H1 (cell line): ENCODE data around the gene TRPV6. TPM values are rescaled to one million over a fixed set of nuclear protein-coding genes. Genes with fewer than 3 reads are reported as not detected.

Experiments used
- CTCF ChIA-PET: fragments of 300-600 bp; sonication (Branson Sonifier 250); formaldehyde crosslinking; loops from one replicate; lab custom pipeline; 2021; ENCODE audit not compliant: partially characterized antibody; lab: Charles Lee
- POLR2A ChIA-PET: fragments of 300-600 bp; sonication (Branson Sonifier 250); formaldehyde crosslinking; loops from one replicate; lab custom pipeline; 2021; ENCODE audit warnings: inconsistent platforms; ENCODE audit not compliant: partially characterized antibody; lab: Charles Lee
- DNase-seq, 2 experiments: peaks; one replicate each; pipeline versions ENCODE4 v3.0.0 to v3.0.0-alpha.2; 2010 to 2022; ENCODE audit warnings: low spot score in 2 of 2, low read depth in 1 of 2, mixed read lengths in 1 of 2
- FAIRE-seq: peaks from 2 replicates; lab custom pipeline; 2011; peaks lifted over from hg19 to GRCh38; lab: Jason Lieb, UNC
- H2AFZ ChIP-seq: 2 replicates; pipeline ENCODE4 v1.8.1; 2012; ENCODE audit warnings: low read length, inconsistent platforms
- H2AK5ac ChIP-seq: 2 replicates; pipeline ENCODE4 v1.6.1; 2013; ENCODE audit warnings: low read depth, low read length
- H2BK120ac ChIP-seq: replicated peaks from 2 replicates; pipeline ENCODE3; 2013; ENCODE audit warnings: low read depth, low read length, inconsistent platforms
- H2BK12ac ChIP-seq: 2 replicates; pipeline ENCODE4 v1.6.1; 2013; ENCODE audit warnings: low read depth, low read length
- H2BK15ac ChIP-seq: 2 replicates; pipeline ENCODE4 v1.6.1; 2013; ENCODE audit warnings: low read length
- H2BK20ac ChIP-seq: 2 replicates; pipeline ENCODE4 v1.6.1; 2013; ENCODE audit warnings: low read length
- H2BK5ac ChIP-seq: 2 replicates; pipeline ENCODE4 v1.6.1; 2013; ENCODE audit warnings: low read depth, low read length
- H3K14ac ChIP-seq: 2 replicates; pipeline ENCODE4 v1.6.1; 2013; ENCODE audit warnings: inconsistent platforms; ENCODE audit not compliant: insufficient read length
- H3K18ac ChIP-seq: 2 replicates; pipeline ENCODE4 v1.6.1; 2013; ENCODE audit warnings: low read length; ENCODE audit errors: extremely low read depth
- H3K23ac ChIP-seq: 2 replicates; pipeline ENCODE4 v1.6.1; 2013; ENCODE audit warnings: inconsistent platforms; ENCODE audit not compliant: insufficient read length
- H3K23me2 ChIP-seq: 2 replicates; pipeline ENCODE4 v1.6.1; 2013; ENCODE audit warnings: low read depth, low read length
- H3K27ac ChIP-seq: 2 replicates; pipeline ENCODE4 v1.6.1; 2011; ENCODE audit warnings: low read depth, low read length, inconsistent platforms
- H3K27me3 ChIP-seq, 4 experiments: replicated peaks in 1 of 4; 1 replicate in 1 of 4; 2 replicates in 3 of 4; pipeline versions ENCODE4 v1.6.1 to v1.8.1; 2011 to 2013; ENCODE audit warnings: low read length in 3 of 4, mild to moderate bottlenecking in 3 of 4, inconsistent platforms in 2 of 4, mixed read lengths in 2 of 4, moderate library complexity in 1 of 4; ENCODE audit not compliant: control insufficient read depth in 3 of 4, insufficient read depth in 3 of 4; ENCODE audit errors: extremely low read depth in 1 of 4
- H3K36me3 ChIP-seq, 4 experiments: 2 replicates each; pipeline versions ENCODE4 v1.6.1 to v1.8.1; 2011 to 2013; ENCODE audit warnings: mild to moderate bottlenecking in 4 of 4, low read length in 3 of 4, moderate library complexity in 2 of 4, control low read depth in 1 of 4, inconsistent platforms in 1 of 4; ENCODE audit not compliant: insufficient read depth in 4 of 4, control insufficient read depth in 2 of 4
- H3K4ac ChIP-seq: replicated peaks from 2 replicates; pipeline ENCODE3; 2013; ENCODE audit warnings: low read length, low read depth, mixed read lengths, inconsistent platforms; ENCODE audit not compliant: insufficient read length
- H3K4me1 ChIP-seq, 4 experiments: replicated peaks in 1 of 4; 1 replicate in 1 of 4; 2 replicates in 3 of 4; pipeline versions ENCODE4 v1.6.1 to v1.8.1; 2011 to 2013; ENCODE audit warnings: low read length in 3 of 4, inconsistent platforms in 2 of 4, mixed read lengths in 1 of 4; ENCODE audit not compliant: insufficient read depth in 4 of 4, control insufficient read depth in 3 of 4
- H3K4me2 ChIP-seq, 2 experiments: 2 replicates each; pipeline versions ENCODE4 v1.6.1 to v1.8.1; 2011 to 2013; ENCODE audit warnings: low read depth in 2 of 2, low read length in 2 of 2, control low read depth in 1 of 2, inconsistent platforms in 1 of 2, mild to moderate bottlenecking in 1 of 2; ENCODE audit not compliant: insufficient read depth in 1 of 2
- H3K4me3 ChIP-seq, 4 experiments: fragments of 200-600, 300-600 bp in 1 of 4; sonication (generic), shearing (Covaris generic), sonication (Bioruptor Twin) in 1 of 4; 2 replicates each; pipeline versions ENCODE4 v1.5.1 to v1.8.1; 2011 to 2016; ENCODE audit warnings: low read length in 4 of 4, low read depth in 3 of 4, control low read depth in 2 of 4, inconsistent platforms in 2 of 4, mild to moderate bottlenecking in 2 of 4, mixed read lengths in 1 of 4, moderate library complexity in 1 of 4; ENCODE audit not compliant: insufficient read depth in 2 of 4; ENCODE audit errors: extremely low read depth in 1 of 4
- H3K56ac ChIP-seq: replicated peaks from 2 replicates; pipeline ENCODE3; 2013; ENCODE audit warnings: low read depth, mild to moderate bottlenecking, mixed read lengths, low read length, inconsistent platforms; ENCODE audit not compliant: insufficient read length
- H3K79me1 ChIP-seq: 2 replicates; pipeline ENCODE4 v1.6.1; 2013; ENCODE audit warnings: low read depth, low read length, control low read depth
- H3K79me2 ChIP-seq, 2 experiments: 2 replicates each; pipeline versions ENCODE4 v1.6.1 to v1.8.1; 2012 to 2013; ENCODE audit warnings: low read length in 2 of 2, mild to moderate bottlenecking in 2 of 2, inconsistent platforms in 1 of 2; ENCODE audit not compliant: insufficient read depth in 2 of 2, control insufficient read depth in 1 of 2
- H3K9ac ChIP-seq, 4 experiments: replicated peaks in 1 of 4; 1 replicate in 1 of 4; 2 replicates in 3 of 4; pipeline versions ENCODE4 v1.6.1 to v1.8.1; 2011 to 2013; ENCODE audit warnings: low read depth in 3 of 4, low read length in 3 of 4, control low read depth in 2 of 4, mild to moderate bottlenecking in 2 of 4, moderate library complexity in 2 of 4, inconsistent platforms in 1 of 4; ENCODE audit errors: extremely low read depth in 1 of 4
- H3K9me3 ChIP-seq, 2 experiments: 2 replicates each; pipeline versions ENCODE4 v1.6.1 to v1.8.1; 2012 to 2013; ENCODE audit warnings: mild to moderate bottlenecking in 2 of 2, moderate library complexity in 2 of 2, control low read depth in 1 of 2, inconsistent platforms in 1 of 2, low read depth in 1 of 2, low read length in 1 of 2, mixed read lengths in 1 of 2; ENCODE audit not compliant: insufficient read depth in 2 of 2
- H4K20me1 ChIP-seq, 2 experiments: replicated peaks in 1 of 2; 2 replicates each; pipeline versions ENCODE3 to v1.8.1; 2011 to 2013; ENCODE audit warnings: inconsistent platforms in 2 of 2, low read length in 2 of 2, mild to moderate bottlenecking in 1 of 2; ENCODE audit not compliant: insufficient read depth in 2 of 2, control insufficient read depth in 1 of 2
- H4K5ac ChIP-seq: 2 replicates; pipeline ENCODE4 v1.6.1; 2013; ENCODE audit warnings: low read length, low read depth, mixed read lengths, inconsistent platforms; ENCODE audit not compliant: insufficient read length
- H4K8ac ChIP-seq: 2 replicates; pipeline ENCODE4 v1.8.0; 2013; ENCODE audit warnings: mild to moderate bottlenecking, moderate library complexity, low read length, inconsistent platforms; ENCODE audit not compliant: insufficient read depth; ENCODE audit errors: extremely low read depth
- H4K91ac ChIP-seq: replicated peaks from 2 replicates; pipeline ENCODE3; 2013; ENCODE audit warnings: low read length, mixed read lengths, inconsistent platforms; ENCODE audit not compliant: insufficient read length
- CHD1 ChIP-seq: IDR thresholded peaks from 2 replicates; pipeline ENCODE4 v1.6.1; 2012; ENCODE audit warnings: low read depth, low read length, improper control_type of control experiment
- PHF8 ChIP-seq: fragments of 200-600 bp; sonication (generic); conservative IDR thresholded peaks from 2 replicates; pipeline ENCODE4 v1.7.1; 2012; ENCODE audit warnings: low read depth, mild to moderate bottlenecking, inconsistent platforms, low read length, moderate library complexity
- SP2 ChIP-seq: IDR thresholded peaks from 2 replicates; pipeline ENCODE4 v1.6.1; 2012; ENCODE audit warnings: mild to moderate bottlenecking, low read length, inconsistent platforms
- TEAD4 ChIP-seq: IDR thresholded peaks from 2 replicates; pipeline ENCODE4 v1.6.1; 2012; ENCODE audit warnings: low read depth, low read length, inconsistent platforms, mixed read lengths
- WGBS, 2 experiments: shearing (Covaris generic) in 1 of 2; methylation state at CpG; one replicate each; pipeline versions ENCODE4 v1.1.6 to v1.1.7; 2013 to 2015; ENCODE audit warnings: low lambda C conversion rate in 2 of 2, mixed read lengths in 2 of 2, inconsistent platforms in 1 of 2, low coverage in 1 of 2, missing lambda C conversion rate in 1 of 2; ENCODE audit not compliant: insufficient replicate concordance in 2 of 2, insufficient coverage in 1 of 2, insufficient read length in 1 of 2; ENCODE audit errors: extremely low coverage in 1 of 2, missing lambda C conversion rate in 1 of 2; 5-methylcytosine and 5-hydroxymethylcytosine counted together
- polyA plus RNA-seq, 7 experiments: library from polyadenylated mRNA; depleted of rRNA in 3 of 7; stranded (reverse) in 5 of 7; unstranded in 2 of 7; fragments of >200 nt in 5 of 7; fragments of 200-250 nt in 2 of 7; gene quantifications; 1 replicate in 5 of 7; 2 replicates in 1 of 7; 4 replicates in 1 of 7; pipeline versions ENCODE4 v1.2.1 to v1.2.3, GENCODE V29; 2011 to 2013; ENCODE audit warnings: missing spikeins in 2 of 7, mixed read lengths in 2 of 7
- total RNA-seq: library from RNA; stranded (reverse); fragmentation: NEBNext Ultra II Directional; extraction: Animal tissue kit (Norgen Biotek cat#: 25700); gene quantifications from 2 replicates; pipeline ENCODE4 v1.2.1, GENCODE V29; 2021

The TRPV6 gene
- total and polyA plus RNA-seq, 2 of the 8 experiments (the other 6 are each of a cell fraction or from before 2014, with no cell fraction given) = 0.52 to 1.1 TPM

GRCh38 chr7:142873871-142874270 lies 11.7 kb downstream of the TRPV6 start:
- TF ChIP-seq SP2 (no peak), TEAD4 (no peak), PHF8 (no peak), CHD1 (no peak)
- POLR2A ChIA-PET = interaction anchor here (1.0 kb wide), 1 partner anchor 8 kb away, joined by 3 read pairs; no protein-coding TSS in a partner anchor

More at GRCh38 chr7:142873871-142874270, 11.7 kb downstream of the TRPV6 start:
- Histone ChIP-seq H4K20me1 (no peaks in the 10 kb centered on the region), H3K79me1 (no peaks in the 10 kb centered on the region; the same call in 1 of the 2 replicates), H2BK12ac (no peak overlapping the region), H3K56ac (no peak overlapping the region), H4K8ac (no peak overlapping the region), H3K23ac (no peak overlapping the region), H3K79me2 (no peaks in the 10 kb centered on the region), H3K4me2 (no peak overlapping the region), H2AK5ac (no peak overlapping the region), H3K18ac (no peak overlapping the region), H3K27me3 (no peaks in the 10 kb centered on the region; a peak in 1 of 7 replicates), H2BK15ac (no peak overlapping the region), H3K9ac (no peak overlapping the region), H3K9me3 (no peaks in the 10 kb centered on the region), H4K91ac (no peak overlapping the region), H3K27ac (no peak overlapping the region), H3K23me2 (no peaks in the 10 kb centered on the region), H2BK120ac (no peak overlapping the region), H3K4me3 (no peak overlapping the region), H2BK5ac (no peak overlapping the region), H2BK20ac (no peak overlapping the region), H2AFZ (no peak overlapping the region), H3K4ac (no peak overlapping the region), H4K5ac (no peak overlapping the region), H3K14ac (no peak overlapping the region), H3K4me1 (no peaks in the 10 kb centered on the region; a peak in 1 of 7 replicates), H3K36me3 (no peaks in the 10 kb centered on the region)
- FAIRE-seq = no peak
- WGBS, 2 experiments = 74% methylated on average over 5 of the region's 5 CpGs; no CpG with 5 or more reads in 1 of the 2 experiments
- no peak for DNase-seq
- CTCF ChIA-PET = interaction anchor here (0.6 to 13.9 kb wide), 44 partner anchors 7 to 435 kb away, joined by 3 to 332 read pairs (median 6); partner anchors contain the start of genes EPHB6, KEL, TRPV5 and TRPV6
